Effector memory CD4-positive, alpha-beta T cell (primary cell): ENCODE results near the gene VPS35L.

Experiments
- DNase-seq, 3 donors: peaks; one replicate each; pipeline ENCODE4 v3.0.0-alpha.2; 2020
- H3K27ac ChIP-seq: 2 replicates; pipeline ENCODE4 v1.7.0; 2013; ENCODE audit warnings: mild to moderate bottlenecking, low read length, moderate library complexity; ENCODE audit not compliant: insufficient read depth, poor library complexity, severe bottlenecking
- H3K27me3 ChIP-seq: replicated peaks from 2 replicates; pipeline ENCODE4 v1.7.0; 2013; ENCODE audit warnings: mild to moderate bottlenecking, low read length; ENCODE audit not compliant: insufficient read depth, control insufficient read depth, poor library complexity, severe bottlenecking
- H3K36me3 ChIP-seq: 2 replicates; pipeline ENCODE4 v1.7.0; 2013; ENCODE audit warnings: mild to moderate bottlenecking, low read length, moderate library complexity; ENCODE audit not compliant: control insufficient read depth, insufficient read depth
- H3K4me1 ChIP-seq: 2 replicates; pipeline ENCODE4 v1.7.0; 2013; ENCODE audit warnings: low read length, mild to moderate bottlenecking; ENCODE audit not compliant: control insufficient read depth, insufficient read depth, poor library complexity, severe bottlenecking
- H3K4me3 ChIP-seq: 2 replicates; pipeline ENCODE4 v1.7.0; 2013; ENCODE audit warnings: low read length, low read depth, mild to moderate bottlenecking; ENCODE audit not compliant: insufficient read depth, poor library complexity, severe bottlenecking
- H3K9me3 ChIP-seq: 2 replicates; pipeline ENCODE4 v1.7.0; 2013; ENCODE audit warnings: mild to moderate bottlenecking, low read length, moderate library complexity; ENCODE audit not compliant: control insufficient read depth

The VPS35L gene

DNA sequence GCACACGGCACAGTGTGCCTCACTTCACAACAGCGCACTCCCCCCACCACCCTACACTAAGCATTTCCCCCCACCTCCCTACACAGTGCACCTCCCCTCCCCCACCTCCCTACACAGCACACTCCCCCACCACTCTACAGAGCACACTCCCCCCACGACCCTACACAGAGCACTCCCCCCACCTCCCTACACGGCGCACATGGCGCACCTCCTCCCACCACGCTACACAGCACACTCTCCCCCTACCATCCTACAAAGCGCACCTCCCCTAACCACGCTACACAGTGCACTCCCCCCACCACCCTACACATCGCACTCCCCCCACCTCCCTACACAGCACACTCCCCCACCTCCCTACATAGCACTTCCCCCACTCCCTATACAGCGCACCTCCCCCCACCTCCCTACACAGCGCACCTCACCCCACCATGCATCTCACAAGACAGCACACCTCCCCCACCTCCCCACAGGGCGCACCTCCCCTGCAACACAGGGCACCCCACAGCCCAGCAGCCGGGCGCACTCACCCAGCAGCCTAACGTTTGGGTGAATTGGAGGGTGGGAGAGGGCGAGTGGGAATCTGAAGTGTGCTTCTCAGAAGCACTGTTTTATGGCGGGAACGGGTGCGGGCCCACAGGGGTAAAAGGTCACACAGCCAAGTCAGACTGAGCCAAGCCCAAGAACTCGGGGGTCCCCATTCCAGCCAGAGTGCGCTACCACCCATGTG is 152.2 kb downstream of the VPS35L start:
- no peak for DNase-seq
- H3K4me1 ChIP-seq, result no peaks in the 10 kb centered on the region
- H3K36me3 ChIP-seq, result peaks cover 48% of the 10 kb centered on the region
- no peak overlapping the region for H3K4me3 ChIP-seq
- H3K9me3 ChIP-seq, result no peaks in the 10 kb centered on the region
- H3K27ac ChIP-seq, result no peak overlapping the region
- H3K27me3 ChIP-seq, result no peaks in the 10 kb centered on the region

DNA sequence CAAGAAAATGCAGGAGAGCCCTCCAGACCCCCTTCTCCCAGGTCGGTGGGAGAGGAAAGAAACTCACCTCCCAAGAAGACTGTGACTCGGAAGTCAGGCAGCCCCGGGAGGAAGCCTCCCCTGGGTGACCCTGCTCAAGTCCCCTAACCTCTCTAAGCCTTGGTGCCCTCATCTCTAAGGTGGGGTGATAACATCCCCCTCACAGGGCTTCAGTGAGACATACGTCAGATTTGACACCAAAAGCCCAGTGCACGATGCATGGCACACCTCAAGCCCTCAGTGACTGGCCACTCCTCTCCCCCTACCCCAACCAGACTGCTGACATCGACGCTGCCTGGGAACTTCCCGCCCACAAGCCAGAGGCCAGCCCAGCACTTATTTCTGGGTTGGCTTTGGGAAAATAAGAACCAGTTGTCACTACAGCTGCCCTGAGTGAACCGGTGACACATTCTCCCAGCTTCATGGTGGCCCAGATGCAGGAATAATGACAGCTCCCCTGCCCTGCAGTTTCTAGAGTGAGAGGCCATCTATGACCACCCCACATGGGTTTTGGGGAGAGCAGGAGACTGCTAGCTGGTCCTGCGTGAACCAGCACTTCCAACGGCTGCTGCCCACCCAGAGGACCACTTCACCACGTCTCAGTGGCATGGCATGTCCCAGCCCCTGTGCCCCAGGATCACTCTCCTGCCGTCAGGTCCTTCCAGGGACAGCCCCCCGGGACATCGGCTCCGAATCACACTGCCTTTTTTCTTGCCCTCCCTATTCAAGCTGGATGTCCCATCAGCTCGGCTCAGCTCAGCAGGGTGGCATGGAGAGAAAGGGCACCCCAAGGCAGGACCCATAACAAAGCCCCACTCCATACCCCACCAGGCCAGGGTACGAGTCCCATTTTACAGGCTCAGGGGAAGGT is 153.0 kb downstream of the VPS35L start:
- Histone ChIP-seq H3K36me3 (peaks cover 50% of the 10 kb centered on the region), H3K27me3 (no peaks in the 10 kb centered on the region), H3K27ac (no peak overlapping the region), H3K9me3 (no peaks in the 10 kb centered on the region), H3K4me3 (no peak overlapping the region), H3K4me1 (no peaks in the 10 kb centered on the region)
- no peak for DNase-seq

DNA sequence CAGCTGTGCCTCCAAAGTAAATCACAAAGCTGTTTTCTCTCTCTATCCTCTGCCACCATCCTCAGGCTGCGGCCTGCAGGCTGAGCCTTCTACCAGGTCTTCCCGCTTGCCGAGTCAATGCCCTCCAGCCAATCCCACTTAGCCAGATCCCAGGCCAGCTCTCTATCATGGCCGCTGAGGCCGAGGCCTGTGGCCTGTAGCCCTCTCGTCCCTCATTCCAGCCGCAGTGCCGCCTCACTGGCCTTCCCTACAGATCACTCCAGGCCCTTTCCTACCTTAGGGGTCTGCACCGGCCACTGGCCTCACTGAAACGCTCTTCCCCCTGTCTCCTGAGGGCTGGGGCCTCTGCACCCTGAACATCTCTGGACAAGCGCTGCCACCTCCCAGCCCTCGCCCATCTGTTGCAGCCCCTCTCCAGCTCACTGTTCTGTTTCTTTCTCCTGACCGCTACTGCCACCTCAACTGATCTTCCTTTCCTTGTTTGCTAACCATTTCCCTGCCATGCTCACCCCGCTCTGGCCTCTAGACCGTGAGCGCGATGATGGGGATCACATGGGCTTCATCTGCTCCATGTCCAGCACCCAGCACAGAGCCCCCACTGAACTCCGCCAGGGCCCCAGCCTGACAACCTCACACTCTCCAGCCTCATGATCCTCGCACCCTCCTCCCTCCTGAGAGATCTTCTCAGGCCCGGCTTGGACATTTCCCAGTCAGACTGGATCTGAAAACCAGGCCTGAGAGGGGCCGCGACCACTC is 154.1 kb downstream of the VPS35L start:
- DNase-seq, result no peak
- H3K4me1 ChIP-seq, result no peaks in the 10 kb centered on the region
- no peak overlapping the region for H3K27ac ChIP-seq
- no peaks in the 10 kb centered on the region for H3K9me3 ChIP-seq
- H3K4me3 ChIP-seq, result no peak overlapping the region
- H3K27me3 ChIP-seq, result no peaks in the 10 kb centered on the region
- peaks cover 56% of the 10 kb centered on the region for H3K36me3 ChIP-seq

DNA sequence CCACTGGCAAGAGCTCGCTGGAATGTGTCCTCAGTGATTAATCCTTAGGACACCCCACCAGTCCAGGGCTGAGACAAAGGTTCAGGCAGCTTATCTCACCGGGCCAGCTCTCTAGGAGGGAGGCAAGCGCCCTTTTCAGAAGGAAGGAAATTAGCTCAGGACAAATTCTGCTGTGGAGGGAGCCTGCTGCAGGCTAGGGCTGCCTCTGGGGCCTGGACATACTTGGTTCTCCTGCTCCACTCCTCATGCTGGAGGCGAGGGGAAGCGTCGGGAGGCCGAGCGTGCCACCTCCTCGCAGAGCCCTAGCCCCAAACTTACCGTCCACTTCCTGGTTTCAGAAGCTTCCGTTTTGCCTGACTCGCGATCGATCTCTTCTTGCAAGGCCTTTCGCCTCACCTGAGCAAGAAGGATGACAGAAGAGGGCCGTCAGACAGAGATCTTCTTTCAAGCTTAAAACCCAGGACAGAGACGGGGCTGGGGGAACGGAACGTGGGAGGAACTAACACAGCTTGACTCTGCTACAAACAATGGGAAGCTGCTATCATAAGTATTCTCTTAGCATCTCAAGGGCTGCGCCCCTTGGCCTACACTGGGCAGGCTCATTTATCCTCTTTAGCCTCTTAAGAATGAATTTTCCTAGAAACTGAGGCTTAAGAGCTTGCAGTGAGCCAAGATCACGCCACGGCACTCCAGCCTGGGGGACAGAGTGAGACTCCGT is 154.8 kb downstream of the VPS35L start:
- H3K4me1 ChIP-seq, result no peaks in the 10 kb centered on the region
- H3K4me3 ChIP-seq, result no peak overlapping the region
- no peak overlapping the region for H3K27ac ChIP-seq
- no peaks in the 10 kb centered on the region for H3K27me3 ChIP-seq
- H3K36me3 ChIP-seq, result peaks cover 51% of the 10 kb centered on the region
- no peaks in the 10 kb centered on the region for H3K9me3 ChIP-seq
- no peak for DNase-seq

DNA sequence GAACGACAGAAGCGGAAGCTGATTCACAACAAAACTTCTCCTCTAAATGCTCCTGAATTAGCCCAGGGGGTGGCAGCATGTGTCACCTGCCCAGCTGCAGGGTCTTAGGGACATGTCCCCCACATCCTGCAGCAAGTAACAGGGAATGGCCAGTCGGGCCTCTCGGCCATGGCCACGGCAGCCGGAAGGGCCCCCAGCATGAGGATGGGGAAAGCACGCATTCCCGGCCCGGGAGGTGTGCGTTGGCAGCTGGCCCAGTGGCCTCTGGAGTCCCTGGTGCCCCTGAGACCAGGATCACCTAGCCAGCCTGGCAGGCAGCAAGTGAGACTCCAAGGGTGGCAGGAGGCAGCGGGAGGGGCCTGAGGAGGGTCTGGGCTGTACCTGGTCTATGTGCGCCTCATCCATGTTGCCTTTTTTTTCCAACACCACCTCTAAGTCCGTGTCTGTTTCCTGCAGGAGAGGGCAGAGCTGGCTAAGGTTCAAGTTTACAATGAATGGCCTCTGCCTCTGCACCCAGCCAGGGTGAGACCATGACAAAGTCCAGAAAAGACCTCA is 155.6 kb downstream of the VPS35L start:
- no peaks in the 10 kb centered on the region for H3K27me3 ChIP-seq
- peaks cover 44% of the 10 kb centered on the region for H3K36me3 ChIP-seq
- no peaks in the 10 kb centered on the region for H3K9me3 ChIP-seq
- DNase-seq, result no peak
- H3K4me3 ChIP-seq, result no peak overlapping the region
- no peak overlapping the region for H3K27ac ChIP-seq
- H3K4me1 ChIP-seq, result no peaks in the 10 kb centered on the region

DNA sequence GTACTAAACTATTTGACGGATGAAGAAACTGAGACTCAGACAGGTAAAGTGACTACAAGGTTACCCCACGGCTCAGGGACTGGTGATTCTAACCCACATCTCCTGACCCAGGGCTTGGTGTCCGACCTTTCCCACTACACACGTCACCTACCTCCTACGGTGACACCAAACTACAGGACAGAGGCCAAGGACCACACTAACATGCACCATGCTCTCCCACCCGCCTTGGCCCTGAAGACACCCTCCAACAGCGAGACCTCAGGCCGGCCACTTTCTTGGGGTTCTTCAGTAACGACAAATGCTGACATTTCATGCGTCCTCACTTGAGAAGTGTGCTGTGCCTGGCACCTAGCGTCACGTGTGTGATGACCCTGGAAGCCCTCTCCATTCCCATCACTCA is 156.1 kb downstream of the VPS35L start:
- H3K27ac ChIP-seq, result no peak overlapping the region
- no peaks in the 10 kb centered on the region for H3K27me3 ChIP-seq
- H3K4me1 ChIP-seq, result no peaks in the 10 kb centered on the region
- DNase-seq, result no peak
- H3K9me3 ChIP-seq, result no peaks in the 10 kb centered on the region
- peaks cover 41% of the 10 kb centered on the region for H3K36me3 ChIP-seq
- H3K4me3 ChIP-seq, result no peak overlapping the region

DNA sequence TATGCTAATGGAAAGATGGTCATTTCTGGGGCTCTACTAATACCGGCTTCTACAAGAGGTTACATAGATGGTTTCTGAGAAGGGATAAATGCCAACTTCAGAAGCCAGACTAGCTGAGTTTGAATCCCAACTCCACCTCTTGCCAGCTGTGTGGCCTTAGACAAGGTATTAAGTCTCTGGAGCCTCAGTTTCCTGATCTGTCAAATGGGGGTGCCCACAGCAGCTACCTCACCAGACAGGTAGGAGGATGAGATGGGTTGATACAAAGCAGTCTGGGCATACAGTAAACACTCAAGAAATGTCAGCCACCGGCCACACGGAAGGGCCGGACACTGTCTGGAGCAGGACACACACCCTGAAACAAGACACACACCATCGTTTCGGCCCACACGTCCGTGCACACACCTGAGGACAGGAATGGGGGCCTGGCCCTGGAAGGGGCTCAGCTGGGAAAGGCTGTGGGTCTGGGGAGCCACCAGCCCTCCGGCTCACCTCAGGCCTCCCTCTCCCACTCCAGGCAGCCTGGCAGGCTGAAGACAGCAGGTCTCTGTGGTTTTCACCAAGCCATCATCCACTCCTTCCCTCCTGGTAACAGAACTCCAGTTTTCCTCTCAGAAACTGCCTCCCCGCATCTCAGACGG is 157.0 kb downstream of the VPS35L start:
- peaks cover 41% of the 10 kb centered on the region for H3K36me3 ChIP-seq
- DNase-seq, result no peak

DNA sequence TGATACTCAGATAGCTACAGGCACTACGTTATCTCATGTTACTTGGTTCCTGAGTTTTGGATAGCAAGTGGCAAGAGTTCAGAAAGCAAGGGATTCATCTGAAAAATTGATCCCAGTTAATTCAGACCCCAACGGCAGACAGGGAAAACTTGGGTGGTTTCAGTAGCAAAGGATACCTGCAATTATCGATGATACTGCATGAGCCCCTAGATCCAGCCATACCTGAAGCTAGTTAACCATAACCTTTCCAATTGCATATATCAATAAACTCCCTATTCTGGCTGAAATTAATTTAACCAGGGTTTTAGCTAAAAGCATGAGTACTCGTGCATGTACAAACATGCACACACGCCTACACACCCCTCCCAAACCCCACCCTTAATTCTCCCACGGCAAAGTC is 158.2 kb downstream of the VPS35L start:
- no peak for DNase-seq
- Histone ChIP-seq H3K4me1 (peaks cover 4% of the 10 kb centered on the region), H3K9me3 (no peaks in the 10 kb centered on the region), H3K36me3 (peaks cover 38% of the 10 kb centered on the region), H3K4me3 (no peak overlapping the region), H3K27me3 (no peaks in the 10 kb centered on the region), H3K27ac (no peak overlapping the region)

More for the DNA sequence above, 157.0 kb downstream of the VPS35L start:
- Histone ChIP-seq H3K9me3 (no peaks in the 10 kb centered on the region), H3K4me1 (peaks cover 4% of the 10 kb centered on the region), H3K27ac (no peak overlapping the region), H3K27me3 (no peaks in the 10 kb centered on the region), H3K4me3 (no peak overlapping the region)

DNA sequence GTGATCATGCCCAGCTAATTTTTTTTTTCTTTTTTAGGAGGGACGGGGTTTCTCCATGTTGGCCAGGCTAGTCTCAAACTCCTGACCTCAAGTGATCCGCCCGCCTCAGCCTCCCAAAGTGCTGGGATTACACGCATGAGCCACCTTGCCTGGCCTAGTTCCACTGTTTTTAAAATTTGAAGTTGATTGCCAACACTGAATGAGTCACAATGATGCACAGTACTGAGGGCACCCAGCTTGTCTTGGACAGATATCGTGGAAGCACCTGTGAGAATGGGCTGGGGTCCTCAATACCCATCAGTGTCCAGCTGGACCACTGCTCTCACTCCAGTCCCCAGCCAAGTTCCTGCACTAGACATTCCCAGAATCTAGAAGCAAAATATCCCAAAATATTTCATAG is 160.1 kb downstream of the VPS35L start:
- peaks cover 4% of the 10 kb centered on the region for H3K4me1 ChIP-seq
- DNase-seq, result no peak
- H3K9me3 ChIP-seq, result no peaks in the 10 kb centered on the region
- no peak overlapping the region for H3K4me3 ChIP-seq
- peaks cover 23% of the 10 kb centered on the region for H3K36me3 ChIP-seq
- H3K27ac ChIP-seq, result no peak overlapping the region
- H3K27me3 ChIP-seq, result no peaks in the 10 kb centered on the region
